Neutrophil (primary cell): Measurements from ENCODE around the gene KRTAP2-4.

Source experiments
- H3K27ac ChIP-seq: fragments of 200-600 bp; sonication (generic); 2 replicates; pipeline ENCODE4 v1.5.1; 2016; ENCODE audit warnings: mild to moderate bottlenecking, moderate library complexity
- H3K27me3 ChIP-seq: fragments of 200-600 bp; sonication (generic); 2 replicates; pipeline ENCODE4 v1.6.0; 2016; ENCODE audit warnings: mild to moderate bottlenecking
- H3K36me3 ChIP-seq: fragments of 200-600 bp; sonication (generic); 2 replicates; pipeline ENCODE4 v1.5.1; 2017
- H3K4me1 ChIP-seq, 2 experiments: fragments of 200-600 bp in 1 of 2; sonication (generic) in 1 of 2; 1 replicate in 1 of 2; 2 replicates in 1 of 2; pipeline versions ENCODE4 v1.5.1 to v1.6.1; 2013 to 2016; ENCODE audit warnings: low read depth in 1 of 2, low read length in 1 of 2, mild to moderate bottlenecking in 1 of 2, moderate library complexity in 1 of 2; ENCODE audit not compliant: control insufficient read depth in 1 of 2, insufficient read depth in 1 of 2
- H3K4me3 ChIP-seq, 2 experiments: fragments of 200-600 bp in 1 of 2; sonication (generic) in 1 of 2; 1 replicate in 1 of 2; 2 replicates in 1 of 2; pipeline ENCODE4 v1.5.1; 2013 to 2016; ENCODE audit warnings: low read depth in 1 of 2, low read length in 1 of 2, mild to moderate bottlenecking in 1 of 2, moderate library complexity in 1 of 2
- H3K9me3 ChIP-seq: fragments of 200-600 bp; sonication (generic); 2 replicates; pipeline ENCODE4 v1.5.1; 2016
- TF ChIP-seq, protein P1 (sequence below): fragments of 200-600 bp; sonication (generic); IDR thresholded peaks from 2 replicates; pipeline ENCODE4 v1.5.1; 2016; ENCODE audit warnings: antibody characterized with exemption

KRTAP2-4 gene

DNA sequence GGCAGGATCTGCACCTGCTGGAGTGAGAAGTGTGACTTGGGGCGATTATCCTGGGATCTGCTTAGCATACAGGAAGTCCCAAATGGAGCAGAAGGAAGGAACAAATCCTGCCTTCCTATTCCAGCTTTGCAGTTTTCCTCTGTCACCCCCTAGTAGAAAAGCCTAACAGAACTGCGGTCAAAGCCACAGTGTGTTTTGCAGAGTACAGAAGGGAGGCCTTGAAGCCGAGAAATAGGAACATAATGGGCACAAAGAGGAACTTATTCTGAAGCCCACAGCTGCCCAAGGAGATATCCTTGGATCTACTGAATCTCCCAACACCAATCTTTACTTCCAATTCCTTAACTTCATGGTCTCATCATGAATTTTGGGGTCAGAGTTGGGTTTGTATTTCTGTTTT, 47.1 kb downstream of the KRTAP2-4 start:
- Histone ChIP-seq H3K27ac (peak overlapping the region; percentile 24), H3K9me3 (no peaks in the 10 kb centered on the region), H3K4me1 (peaks cover 13 to 15% of the 10 kb centered on the region in 2 experiments), H3K4me3 (no peak overlapping the region), H3K36me3 (no peaks in the 10 kb centered on the region), H3K27me3 (peaks cover 9% of the 10 kb centered on the region)
- TF ChIP-seq, protein P1, sequence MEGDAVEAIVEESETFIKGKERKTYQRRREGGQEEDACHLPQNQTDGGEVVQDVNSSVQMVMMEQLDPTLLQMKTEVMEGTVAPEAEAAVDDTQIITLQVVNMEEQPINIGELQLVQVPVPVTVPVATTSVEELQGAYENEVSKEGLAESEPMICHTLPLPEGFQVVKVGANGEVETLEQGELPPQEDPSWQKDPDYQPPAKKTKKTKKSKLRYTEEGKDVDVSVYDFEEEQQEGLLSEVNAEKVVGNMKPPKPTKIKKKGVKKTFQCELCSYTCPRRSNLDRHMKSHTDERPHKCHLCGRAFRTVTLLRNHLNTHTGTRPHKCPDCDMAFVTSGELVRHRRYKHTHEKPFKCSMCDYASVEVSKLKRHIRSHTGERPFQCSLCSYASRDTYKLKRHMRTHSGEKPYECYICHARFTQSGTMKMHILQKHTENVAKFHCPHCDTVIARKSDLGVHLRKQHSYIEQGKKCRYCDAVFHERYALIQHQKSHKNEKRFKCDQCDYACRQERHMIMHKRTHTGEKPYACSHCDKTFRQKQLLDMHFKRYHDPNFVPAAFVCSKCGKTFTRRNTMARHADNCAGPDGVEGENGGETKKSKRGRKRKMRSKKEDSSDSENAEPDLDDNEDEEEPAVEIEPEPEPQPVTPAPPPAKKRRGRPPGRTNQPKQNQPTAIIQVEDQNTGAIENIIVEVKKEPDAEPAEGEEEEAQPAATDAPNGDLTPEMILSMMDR, result no peak

DNA sequence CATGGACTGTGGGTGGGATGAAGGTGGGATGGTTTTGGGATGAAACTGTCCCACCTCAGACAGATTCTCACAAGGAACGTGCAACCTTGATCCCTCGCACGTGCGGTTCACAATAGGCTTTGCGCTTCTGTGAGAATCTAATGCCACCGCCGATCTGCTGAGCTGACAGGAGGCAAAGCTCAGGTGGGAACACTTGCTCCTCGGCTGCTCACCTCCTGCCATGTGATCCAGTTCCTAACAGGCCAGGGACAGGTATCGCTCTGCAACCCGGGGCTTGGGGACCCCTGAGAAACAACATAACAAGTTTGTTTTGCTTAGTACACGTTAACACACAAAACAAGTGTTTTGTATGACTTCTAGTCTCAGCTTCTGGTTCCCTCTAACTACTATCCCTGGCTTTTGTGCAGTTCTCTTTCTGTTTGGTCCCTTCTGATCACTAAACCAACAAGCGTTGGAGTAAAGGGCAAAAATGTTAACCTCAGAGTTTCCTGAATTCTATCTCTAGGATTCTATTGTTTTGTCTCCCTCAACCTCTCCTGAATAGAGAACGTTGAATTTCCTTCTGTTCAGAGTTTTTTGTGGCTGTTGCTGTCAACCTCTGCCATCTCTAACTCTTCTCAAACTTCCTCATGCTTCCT, 49.0 kb downstream of the KRTAP2-4 start:
- Histone ChIP-seq H3K27ac (no peak overlapping the region), H3K9me3 (no peaks in the 10 kb centered on the region)
- TF ChIP-seq, protein P1, result no peak

GRCh38 chr17:41015454-41015853, 50.2 kb downstream of the KRTAP2-4 start:
- Histone ChIP-seq H3K4me1 (peaks cover 13 to 15% of the 10 kb centered on the region in 2 experiments), H3K27ac (no peak overlapping the region), H3K27me3 (peaks cover 9% of the 10 kb centered on the region), H3K36me3 (no peaks in the 10 kb centered on the region), H3K4me3 (no peak overlapping the region), H3K9me3 (no peaks in the 10 kb centered on the region)
- TF ChIP-seq, protein P1, result no peak

More for the DNA sequence above, 49.0 kb downstream of the KRTAP2-4 start:
- H3K4me3 ChIP-seq, result no peak overlapping the region
- H3K36me3 ChIP-seq, result no peaks in the 10 kb centered on the region
- H3K4me1 ChIP-seq, result peaks cover 13 to 15% of the 10 kb centered on the region in 2 experiments
- peaks cover 9% of the 10 kb centered on the region for H3K27me3 ChIP-seq
